Parathyroid adenoma (tissue), 2 donors: ENCODE measurements around the gene BSPRY.

Experiments used
- H2AFZ ChIP-seq: fragments of 300-600 bp; sonication (generic); one replicate; pipeline ENCODE4 v1.7.0; 2017; ENCODE audit warnings: antibody characterized with exemption, mild to moderate bottlenecking
- H3K27ac ChIP-seq: fragments of 300-600 bp; sonication (generic); one replicate; pipeline ENCODE4 v1.7.0; 2017
- H3K27me3 ChIP-seq: fragments of 300-600 bp; sonication (generic); one replicate; pipeline ENCODE4 v1.7.0; 2017; ENCODE audit warnings: low read length; ENCODE audit not compliant: control insufficient read depth, insufficient read depth
- H3K36me3 ChIP-seq: fragments of 300-600 bp; sonication (generic); one replicate; pipeline ENCODE4 v1.7.0; 2017; ENCODE audit warnings: low read length; ENCODE audit not compliant: control insufficient read depth, insufficient read depth
- H3K4me1 ChIP-seq: fragments of 300-600 bp; sonication (generic); one replicate; pipeline ENCODE4 v1.7.0; 2017; ENCODE audit warnings: control low read depth
- H3K4me2 ChIP-seq: fragments of 300-600 bp; sonication (generic); one replicate; pipeline ENCODE4 v1.7.0; 2017; ENCODE audit warnings: low read length
- H3K4me3 ChIP-seq: fragments of 300-600 bp; sonication (generic); one replicate; pipeline ENCODE4 v1.7.0; 2017; ENCODE audit warnings: low read depth, low read length
- H3K79me2 ChIP-seq: fragments of 300-600 bp; sonication (generic); one replicate; pipeline ENCODE4 v1.7.0; 2017; ENCODE audit warnings: control low read depth
- H3K9ac ChIP-seq: fragments of 300-600 bp; sonication (generic); one replicate; pipeline ENCODE4 v1.7.0; 2017; ENCODE audit warnings: mild to moderate bottlenecking
- H3K9me3 ChIP-seq: fragments of 300-600 bp; sonication (generic); one replicate; pipeline ENCODE4 v1.7.0; 2017; ENCODE audit warnings: low read length; ENCODE audit not compliant: control insufficient read depth
- TF ChIP-seq, protein P1 (sequence below): fragments of 300-600 bp; sonication (generic); IDR thresholded peaks from one replicate; pipeline ENCODE4 v1.7.0; 2017; ENCODE audit warnings: antibody characterized with exemption, mild to moderate bottlenecking
- donor health status: primary hyperparathyroidism.

BSPRY gene

DNA sequence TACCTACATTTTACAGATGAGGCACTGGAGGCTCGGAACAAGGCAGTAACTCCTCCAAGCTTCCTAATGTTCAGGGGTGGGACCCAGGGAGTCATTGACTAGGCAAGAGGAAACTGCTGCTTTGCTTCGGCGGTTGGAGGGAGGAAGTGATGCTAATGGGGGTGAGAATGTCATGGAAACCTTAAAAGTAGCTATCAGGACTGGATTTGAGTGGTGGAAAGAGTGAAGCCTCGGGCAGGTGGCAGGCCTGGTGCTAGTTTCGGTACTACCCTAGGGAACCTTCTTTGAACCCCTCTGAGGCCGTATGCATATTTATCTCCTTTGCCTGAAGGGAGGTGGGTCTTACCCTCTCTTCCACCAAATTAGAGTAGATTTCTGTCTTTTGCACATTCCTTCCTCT lies 1.6 kb downstream of the BSPRY start:
- Histone ChIP-seq H3K4me1 (peaks cover 20% of the 10 kb centered on the region), H3K79me2 (peaks cover 14% of the 10 kb centered on the region), H3K9me3 (no peaks in the 10 kb centered on the region), H3K36me3 (no peaks in the 10 kb centered on the region), H3K4me3 (peak overlapping the region; percentile 89), H3K4me2 (peak overlapping the region; percentile 85), H3K9ac (no peak overlapping the region), H3K27ac (peak overlapping the region; percentile 85), H2AFZ (no peak overlapping the region), H3K27me3 (no peaks in the 10 kb centered on the region)
- TF ChIP-seq, protein P1, sequence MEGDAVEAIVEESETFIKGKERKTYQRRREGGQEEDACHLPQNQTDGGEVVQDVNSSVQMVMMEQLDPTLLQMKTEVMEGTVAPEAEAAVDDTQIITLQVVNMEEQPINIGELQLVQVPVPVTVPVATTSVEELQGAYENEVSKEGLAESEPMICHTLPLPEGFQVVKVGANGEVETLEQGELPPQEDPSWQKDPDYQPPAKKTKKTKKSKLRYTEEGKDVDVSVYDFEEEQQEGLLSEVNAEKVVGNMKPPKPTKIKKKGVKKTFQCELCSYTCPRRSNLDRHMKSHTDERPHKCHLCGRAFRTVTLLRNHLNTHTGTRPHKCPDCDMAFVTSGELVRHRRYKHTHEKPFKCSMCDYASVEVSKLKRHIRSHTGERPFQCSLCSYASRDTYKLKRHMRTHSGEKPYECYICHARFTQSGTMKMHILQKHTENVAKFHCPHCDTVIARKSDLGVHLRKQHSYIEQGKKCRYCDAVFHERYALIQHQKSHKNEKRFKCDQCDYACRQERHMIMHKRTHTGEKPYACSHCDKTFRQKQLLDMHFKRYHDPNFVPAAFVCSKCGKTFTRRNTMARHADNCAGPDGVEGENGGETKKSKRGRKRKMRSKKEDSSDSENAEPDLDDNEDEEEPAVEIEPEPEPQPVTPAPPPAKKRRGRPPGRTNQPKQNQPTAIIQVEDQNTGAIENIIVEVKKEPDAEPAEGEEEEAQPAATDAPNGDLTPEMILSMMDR = no peak

DNA sequence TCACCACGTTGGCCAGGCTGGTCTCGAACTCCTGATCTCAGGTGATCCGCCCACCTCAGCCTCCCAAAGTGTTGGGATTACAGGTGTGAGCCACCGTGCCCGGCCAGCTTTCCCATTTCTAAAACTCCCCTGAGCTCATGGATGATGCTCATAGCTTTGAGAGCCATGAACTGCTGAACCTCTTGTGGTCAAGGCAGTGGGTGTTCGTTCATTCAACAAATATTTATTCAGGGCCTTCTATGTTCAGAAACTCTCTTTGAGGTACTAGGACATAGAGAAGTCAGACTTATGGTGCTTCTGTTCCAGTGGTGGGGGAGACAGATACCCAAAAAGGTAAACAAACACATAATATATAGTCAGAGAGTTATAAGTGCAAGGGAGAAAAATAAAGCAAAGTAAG lies 2.7 kb downstream of the BSPRY start:
- Histone ChIP-seq H3K4me1 (peaks cover 17% of the 10 kb centered on the region), H3K27ac (peak overlapping the region; percentile 42), H3K4me2 (peak overlapping the region; percentile 28), H3K36me3 (no peaks in the 10 kb centered on the region), H3K9ac (no peak overlapping the region), H3K9me3 (no peaks in the 10 kb centered on the region), H3K79me2 (peaks cover 14% of the 10 kb centered on the region), H3K27me3 (no peaks in the 10 kb centered on the region), H2AFZ (no peak overlapping the region), H3K4me3 (peak overlapping the region; percentile 32)
- TF ChIP-seq, protein P1 = no peak

DNA sequence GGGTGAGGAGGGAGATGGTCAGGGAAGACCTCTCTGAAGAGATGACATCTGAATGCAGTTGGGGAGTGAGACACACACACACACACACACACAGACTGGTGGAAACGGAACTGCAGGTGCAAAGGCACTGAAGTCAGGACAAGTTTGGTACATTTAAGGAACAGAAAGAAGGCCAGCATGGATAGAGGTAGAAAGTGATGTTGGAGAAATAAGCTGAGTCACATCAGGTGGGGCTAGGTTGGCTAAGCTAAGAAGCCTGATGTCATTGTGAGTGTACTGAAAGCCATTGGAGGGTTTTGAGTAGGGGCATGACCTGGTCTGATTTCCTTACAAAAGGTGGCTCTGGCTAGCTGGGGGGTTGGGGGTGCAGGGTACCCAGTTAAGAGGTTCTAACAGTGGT lies 3.1 kb downstream of the BSPRY start:
- no peaks in the 10 kb centered on the region for H3K9me3 ChIP-seq
- TF ChIP-seq, protein P1 = no peak
- no peak overlapping the region for H2AFZ ChIP-seq
- H3K4me3 ChIP-seq = peak overlapping the region; percentile 32
- H3K4me1 ChIP-seq = peaks cover 16% of the 10 kb centered on the region
- peak overlapping the region; percentile 42 for H3K27ac ChIP-seq
- no peaks in the 10 kb centered on the region for H3K27me3 ChIP-seq
- peaks cover 14% of the 10 kb centered on the region for H3K79me2 ChIP-seq
- H3K4me2 ChIP-seq = peak overlapping the region; percentile 28
- no peak overlapping the region for H3K9ac ChIP-seq
- H3K36me3 ChIP-seq = no peaks in the 10 kb centered on the region

DNA sequence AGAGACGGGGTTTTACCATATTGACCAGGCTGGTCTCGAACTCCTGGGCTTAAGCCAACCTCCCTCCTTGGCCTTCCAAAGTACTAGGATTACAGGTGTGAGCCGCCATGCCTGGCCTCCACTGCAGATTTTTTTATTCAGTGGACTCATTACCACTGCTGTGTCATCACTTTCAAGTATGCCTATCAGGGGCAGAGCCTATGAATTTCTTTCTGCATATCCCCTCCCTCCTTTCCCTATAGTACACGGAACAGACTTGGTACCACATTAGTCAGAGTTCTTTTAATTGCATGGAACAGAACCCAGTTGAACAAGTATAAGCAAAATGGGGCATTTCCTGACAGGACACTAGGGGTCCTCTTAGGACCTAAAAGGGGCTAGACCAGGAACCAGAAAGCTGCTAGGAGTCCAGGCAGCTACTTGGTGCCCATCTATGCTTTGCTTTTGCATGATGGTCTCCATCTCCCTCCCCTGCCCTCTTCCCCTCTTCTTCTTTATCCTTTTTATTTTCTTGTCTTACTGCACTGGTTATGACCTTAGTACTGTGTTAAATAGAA lies 5.8 kb downstream of the BSPRY start:
- no peak overlapping the region for H3K9ac ChIP-seq
- TF ChIP-seq, protein P1 = no peak
- H3K4me2 ChIP-seq = no peak overlapping the region
- H3K27me3 ChIP-seq = no peaks in the 10 kb centered on the region
- no peak overlapping the region for H2AFZ ChIP-seq
- H3K79me2 ChIP-seq = peaks cover 12% of the 10 kb centered on the region
- H3K36me3 ChIP-seq = no peaks in the 10 kb centered on the region
- H3K4me3 ChIP-seq = no peak overlapping the region
- H3K27ac ChIP-seq = peak overlapping the region; percentile 54
- H3K4me1 ChIP-seq = peaks cover 24% of the 10 kb centered on the region
- H3K9me3 ChIP-seq = no peaks in the 10 kb centered on the region

DNA sequence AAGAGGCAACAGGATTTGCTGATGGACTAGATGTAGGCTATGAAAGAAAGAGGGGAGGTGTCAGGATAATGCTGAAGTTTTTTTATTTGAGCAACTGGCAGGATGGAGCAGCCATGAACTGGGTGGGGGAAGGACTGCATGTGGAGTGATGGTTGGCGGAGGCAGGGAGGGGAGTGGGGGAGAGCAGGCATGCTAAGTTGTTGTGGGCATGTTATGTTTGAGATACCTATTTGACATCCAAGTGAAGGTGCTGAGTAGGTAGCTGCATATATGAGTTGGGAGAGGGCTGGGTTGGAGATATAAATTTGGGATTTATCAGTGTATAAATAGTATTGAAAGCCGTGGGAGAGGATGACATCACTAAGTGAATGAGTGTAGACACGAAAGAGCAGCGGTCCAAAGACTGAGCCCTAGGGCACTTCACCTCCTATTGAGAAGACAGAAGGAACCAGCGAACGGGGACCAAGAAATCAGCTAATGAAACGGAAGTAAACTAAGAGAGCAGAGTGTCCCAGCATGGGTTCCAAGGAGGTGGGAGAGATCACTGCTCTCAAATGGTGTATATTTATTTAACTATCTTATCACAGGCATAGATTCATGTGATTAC lies 7.4 kb downstream of the BSPRY start:
- H3K27ac ChIP-seq = peak overlapping the region; percentile 39
- peaks cover 8% of the 10 kb centered on the region for H3K79me2 ChIP-seq
- no peak overlapping the region for H3K4me3 ChIP-seq
- no peaks in the 10 kb centered on the region for H3K36me3 ChIP-seq
- H3K9me3 ChIP-seq = no peaks in the 10 kb centered on the region
- H3K4me1 ChIP-seq = peaks cover 37% of the 10 kb centered on the region
- H3K9ac ChIP-seq = no peak overlapping the region
- no peak overlapping the region for H3K4me2 ChIP-seq
- no peak overlapping the region for H2AFZ ChIP-seq
- TF ChIP-seq, protein P1 = no peak
- H3K27me3 ChIP-seq = no peaks in the 10 kb centered on the region
